Naive thymus-derived CD4-positive, alpha-beta T cell (primary cell): ENCODE data around the gene MNX1. TPM values are rescaled to one million over a fixed set of nuclear protein-coding genes. Genes with fewer than 3 reads are reported as not detected.

Experiments
- ATAC-seq: fragments of 150-1000 bp; cut with Tn5 transposase; 2 replicates; pipeline ENCODE4 v1.10.0; 2021; ENCODE audit warnings: mild to moderate bottlenecking, moderate library complexity
- CTCF ChIA-PET: fragments of 350-600 bp; sonication (Branson Sonifier 250); formaldehyde crosslinking; loops from one replicate; lab custom pipeline; 2021; ENCODE audit warnings: antibody characterized with exemption; lab: Charles Lee
- POLR2A ChIA-PET: fragments of 350-600 bp; sonication (Branson Sonifier 250); formaldehyde crosslinking; loops from one replicate; lab custom pipeline; 2021; ENCODE audit warnings: antibody characterized with exemption, inconsistent platforms; lab: Charles Lee
- DNase-seq, 9 donors: peaks; one replicate each; pipeline versions ENCODE4 v3.0.0 to v3.0.0-alpha.2; 2020 to 2022; ENCODE audit warnings: mixed read lengths in 1 of 9
- H3K27ac ChIP-seq: one replicate; pipeline ENCODE4 v1.7.0; 2013; ENCODE audit warnings: mild to moderate bottlenecking, low read depth, low read length, moderate library complexity
- H3K27me3 ChIP-seq, 2 donors: one replicate each; pipeline ENCODE4 v1.7.0; 2013; ENCODE audit warnings: low read length in 2 of 2, mild to moderate bottlenecking in 2 of 2, moderate library complexity in 2 of 2; ENCODE audit not compliant: control insufficient read depth in 2 of 2, insufficient read depth in 2 of 2
- H3K36me3 ChIP-seq, 3 experiments: 1 replicate in 2 of 3; 2 replicates in 1 of 3; pipeline ENCODE4 v1.7.0; 2013; ENCODE audit warnings: low read length in 3 of 3, mild to moderate bottlenecking in 3 of 3, moderate library complexity in 1 of 3; ENCODE audit not compliant: insufficient read depth in 3 of 3, control insufficient read depth in 2 of 3
- H3K4me1 ChIP-seq, 2 donors: one replicate each; pipeline ENCODE4 v1.7.0; 2013; ENCODE audit warnings: low read length in 2 of 2, mild to moderate bottlenecking in 2 of 2, moderate library complexity in 1 of 2; ENCODE audit not compliant: control insufficient read depth in 2 of 2, insufficient read depth in 2 of 2
- H3K4me3 ChIP-seq: 2 replicates; pipeline ENCODE4 v1.7.0; 2013; ENCODE audit warnings: mild to moderate bottlenecking, low read length
- H3K9me3 ChIP-seq, 3 experiments: 1 replicate in 2 of 3; 2 replicates in 1 of 3; pipeline ENCODE4 v1.7.0; 2013; ENCODE audit warnings: low read length in 3 of 3; ENCODE audit not compliant: control insufficient read depth in 2 of 3
- H3K27ac Mint-ChIP-seq, 9 donors: one replicate each; pipeline ENCODE4 v1.8.0; 2020 to 2022; ENCODE audit warnings: mixed read lengths in 9 of 9, mild to moderate bottlenecking in 8 of 9, moderate library complexity in 5 of 9, inconsistent platforms in 2 of 9
- H3K27me3 Mint-ChIP-seq, 5 donors: one replicate each; pipeline ENCODE4 v1.8.0; 2021 to 2022; ENCODE audit warnings: mixed read lengths in 5 of 5, mild to moderate bottlenecking in 1 of 5
- H3K36me3 Mint-ChIP-seq, 5 donors: one replicate each; pipeline ENCODE4 v1.8.0; 2020 to 2022; ENCODE audit warnings: mixed read lengths in 5 of 5, mild to moderate bottlenecking in 3 of 5, inconsistent platforms in 1 of 5
- H3K4me1 Mint-ChIP-seq, 7 donors: one replicate each; pipeline ENCODE4 v1.8.0; 2020 to 2022; ENCODE audit warnings: mixed read lengths in 7 of 7, mild to moderate bottlenecking in 3 of 7, inconsistent platforms in 1 of 7
- H3K4me3 Mint-ChIP-seq, 10 donors: one replicate each; pipeline ENCODE4 v1.8.0; 2020 to 2022; ENCODE audit warnings: mild to moderate bottlenecking in 10 of 10, mixed read lengths in 10 of 10, moderate library complexity in 6 of 10, inconsistent platforms in 2 of 10
- H3K9me3 Mint-ChIP-seq, 11 donors: one replicate each; pipeline ENCODE4 v1.8.0; 2020 to 2022; ENCODE audit warnings: mixed read lengths in 11 of 11, mild to moderate bottlenecking in 4 of 11, inconsistent platforms in 1 of 11, moderate library complexity in 1 of 11
- intact Hi-C, 2 donors: fragments of 100-400 bp; cut with micrococcal nuclease; formaldehyde crosslinking; loops; one replicate each; pipeline ENCODE4 v1.15.1; 2023
- polyA plus RNA-seq, 2 donors: library from polyadenylated mRNA; unstranded; fragments of 300-500 nt; fragmentation: Illumina TruSeq; gene quantifications; one replicate each; pipeline ENCODE4 v1.2.3, GENCODE V29; 2021
- total RNA-seq, 6 experiments: library from RNA in 5 of 6; stranded (reverse) in 5 of 6; gene quantifications; 1 replicate in 5 of 6; 2 replicates in 1 of 6; pipeline ENCODE4 v1.2.3 and lab custom pipeline; 2021 to 2026

Gene MNX1
- total and polyA plus RNA-seq, 7 experiments from 2014 or later = not detected

DNA sequence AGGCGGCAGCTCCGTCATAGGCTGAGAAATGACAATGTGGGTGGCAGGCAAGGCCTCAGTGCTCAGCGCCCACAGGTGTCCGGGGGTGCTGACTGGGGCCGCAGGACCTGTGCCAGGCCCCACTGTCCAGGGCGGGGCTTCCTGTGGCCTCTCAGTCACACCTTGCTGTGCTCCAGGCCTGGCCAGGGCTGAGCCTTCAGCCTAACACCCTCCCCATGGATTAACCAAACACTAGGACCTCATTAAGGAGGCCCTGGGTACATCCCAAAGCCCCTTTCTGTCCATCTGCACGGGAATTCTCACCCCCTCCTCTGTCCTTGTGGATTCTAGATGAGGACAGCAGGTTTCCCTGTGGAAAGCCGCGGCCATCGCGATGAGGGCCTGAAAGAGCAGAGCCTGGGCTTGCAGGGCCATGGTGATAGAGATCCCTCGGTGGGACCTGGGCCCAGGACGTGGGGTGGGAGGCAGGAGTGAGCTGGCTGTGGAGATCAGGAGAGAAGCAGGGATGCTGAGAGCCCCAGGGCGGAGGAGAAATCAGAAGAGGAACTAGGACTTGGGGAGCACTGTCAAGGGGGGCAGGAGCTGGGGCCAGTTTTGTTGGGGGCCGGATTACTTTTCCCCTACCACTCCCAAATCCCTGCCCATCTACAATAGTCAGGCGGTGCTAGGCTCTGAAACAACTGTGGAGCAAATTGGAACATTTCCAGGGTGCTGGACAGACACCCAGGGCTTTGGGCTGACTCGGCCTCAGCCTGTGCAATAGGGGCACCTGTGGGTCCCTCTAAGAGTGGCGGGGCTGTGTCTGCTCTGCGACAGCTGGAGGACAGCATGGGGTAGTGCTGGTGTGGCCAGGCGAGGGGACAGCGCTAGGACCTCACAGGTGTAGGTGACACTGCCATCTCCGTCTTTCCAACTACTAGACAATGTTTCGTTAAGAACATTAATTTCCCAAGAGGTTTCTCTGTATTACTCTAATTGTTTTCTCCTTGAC, 23.3 kb upstream of the MNX1 start:
- no peaks in the 10 kb centered on the region for H3K27me3 ChIP-seq
- Mint-ChIP-seq H3K4me1 (no peaks in the 10 kb centered on the region), H3K27ac (no peak overlapping the region), H3K9me3 (peaks cover 0 to 14% (median 5%) of the 10 kb centered on the region in 11 donors), H3K36me3 (peaks cover 0 to 11% (median 3%) of the 10 kb centered on the region in 5 donors), H3K4me3 (peak overlapping the region in 1 of 10 donors; percentile 3), H3K27me3 (peaks cover 13 to 55% (median 48%) of the 10 kb centered on the region in 5 donors)
- H3K4me3 ChIP-seq = no peak overlapping the region
- no peak overlapping the region for H3K27ac ChIP-seq
- no peaks in the 10 kb centered on the region for H3K9me3 ChIP-seq
- ChIA-PET CTCF (no interaction called here), POLR2A (no interaction called here)
- no peaks in the 10 kb centered on the region for H3K4me1 ChIP-seq
- ATAC-seq (no peak), DNase-seq (no peak)
- intact Hi-C loops = no loop called here
- no peaks in the 10 kb centered on the region for H3K36me3 ChIP-seq

DNA sequence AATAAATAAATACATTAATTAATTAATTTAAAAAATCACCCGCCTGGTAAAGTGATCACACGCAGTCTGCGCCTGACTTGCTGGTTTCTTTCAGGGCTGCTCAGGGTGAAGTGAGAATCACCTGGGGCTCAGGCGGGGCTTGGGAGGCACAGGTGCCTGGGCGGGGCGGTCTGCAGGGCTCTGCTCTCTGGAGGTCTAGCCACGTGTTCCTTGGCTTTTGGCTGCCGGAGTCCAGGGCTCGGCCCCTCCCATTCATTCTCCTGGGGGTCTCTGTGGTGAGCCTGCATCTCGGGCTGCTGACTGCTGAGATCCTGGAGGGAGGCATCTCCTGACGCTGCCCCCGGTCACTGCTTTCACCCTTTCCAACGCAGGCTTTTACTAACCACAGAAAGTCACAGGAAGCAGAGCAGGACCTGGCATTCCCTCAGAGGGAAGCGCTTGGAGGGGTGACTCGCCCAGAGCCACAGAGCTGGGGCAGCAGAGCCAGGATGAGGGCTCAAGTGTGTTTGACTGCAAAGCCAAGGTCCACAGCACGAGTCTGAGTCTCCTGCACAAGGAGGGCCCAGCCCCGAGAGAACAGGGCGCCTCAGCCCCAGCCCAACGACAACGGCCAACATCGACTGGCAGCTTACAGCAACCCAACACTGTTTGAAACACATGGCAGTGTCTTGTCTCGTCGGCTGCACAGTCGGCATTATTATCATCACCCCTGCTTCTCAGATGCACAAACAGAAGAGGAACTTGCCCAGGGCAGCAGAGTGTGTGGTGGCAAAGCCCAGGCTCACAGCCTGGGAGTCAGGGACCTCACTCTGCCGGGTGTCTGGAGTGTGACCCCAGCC, 22.4 kb upstream of the MNX1 start:
- H3K36me3 Mint-ChIP-seq = peaks cover 0 to 11% (median 3%) of the 10 kb centered on the region in 5 donors

DNA sequence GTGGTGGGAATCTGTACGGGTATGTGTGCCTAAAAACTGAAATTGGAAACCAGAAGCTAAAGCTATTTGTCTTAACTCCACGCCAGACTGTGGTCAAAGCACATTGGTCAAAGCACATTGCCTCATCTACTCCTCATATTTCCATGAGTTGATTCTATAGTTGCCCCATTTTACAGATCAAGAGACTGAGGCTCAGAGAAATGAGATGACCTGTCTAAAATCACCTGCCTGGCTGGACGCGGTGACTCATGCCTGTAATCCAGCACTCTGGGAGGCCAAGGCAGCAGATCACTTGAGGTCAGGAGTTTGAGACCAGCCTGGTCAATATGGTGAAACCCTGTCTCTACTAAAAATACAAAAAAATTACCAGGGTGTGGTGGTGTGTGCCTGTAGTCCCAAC, 21.7 kb upstream of the MNX1 start:
- Mint-ChIP-seq H3K27ac (no peak overlapping the region), H3K4me1 (no peaks in the 10 kb centered on the region), H3K36me3 (peaks cover 0 to 11% (median 3%) of the 10 kb centered on the region in 5 donors), H3K27me3 (peaks cover 23 to 69% (median 56%) of the 10 kb centered on the region in 5 donors), H3K9me3 (peaks cover 0 to 14% (median 4%) of the 10 kb centered on the region in 11 donors), H3K4me3 (no peak overlapping the region)
- Histone ChIP-seq H3K27ac (no peak overlapping the region), H3K9me3 (no peaks in the 10 kb centered on the region), H3K4me1 (no peaks in the 10 kb centered on the region), H3K36me3 (no peaks in the 10 kb centered on the region), H3K27me3 (no peaks in the 10 kb centered on the region), H3K4me3 (no peak overlapping the region)
- no peak for ATAC-seq
- POLR2A ChIA-PET = no interaction called here
- CTCF ChIA-PET = no interaction called here
- DNase-seq = no peak
- intact Hi-C loops = no loop called here

More for the DNA sequence above, 22.4 kb upstream of the MNX1 start:
- Histone ChIP-seq H3K4me1 (no peaks in the 10 kb centered on the region), H3K4me3 (no peak overlapping the region), H3K36me3 (no peaks in the 10 kb centered on the region), H3K9me3 (no peaks in the 10 kb centered on the region), H3K27ac (no peak overlapping the region), H3K27me3 (no peaks in the 10 kb centered on the region)
- Mint-ChIP-seq H3K27ac (no peak overlapping the region), H3K27me3 (peaks cover 18 to 64% (median 57%) of the 10 kb centered on the region in 5 donors), H3K9me3 (peaks cover 0 to 14% (median 5%) of the 10 kb centered on the region in 11 donors), H3K4me3 (no peak overlapping the region), H3K4me1 (no peaks in the 10 kb centered on the region)
- ChIA-PET CTCF (no interaction called here), POLR2A (no interaction called here)
- ATAC-seq = no peak
- no peak for DNase-seq
- intact Hi-C loops = no loop called here

DNA sequence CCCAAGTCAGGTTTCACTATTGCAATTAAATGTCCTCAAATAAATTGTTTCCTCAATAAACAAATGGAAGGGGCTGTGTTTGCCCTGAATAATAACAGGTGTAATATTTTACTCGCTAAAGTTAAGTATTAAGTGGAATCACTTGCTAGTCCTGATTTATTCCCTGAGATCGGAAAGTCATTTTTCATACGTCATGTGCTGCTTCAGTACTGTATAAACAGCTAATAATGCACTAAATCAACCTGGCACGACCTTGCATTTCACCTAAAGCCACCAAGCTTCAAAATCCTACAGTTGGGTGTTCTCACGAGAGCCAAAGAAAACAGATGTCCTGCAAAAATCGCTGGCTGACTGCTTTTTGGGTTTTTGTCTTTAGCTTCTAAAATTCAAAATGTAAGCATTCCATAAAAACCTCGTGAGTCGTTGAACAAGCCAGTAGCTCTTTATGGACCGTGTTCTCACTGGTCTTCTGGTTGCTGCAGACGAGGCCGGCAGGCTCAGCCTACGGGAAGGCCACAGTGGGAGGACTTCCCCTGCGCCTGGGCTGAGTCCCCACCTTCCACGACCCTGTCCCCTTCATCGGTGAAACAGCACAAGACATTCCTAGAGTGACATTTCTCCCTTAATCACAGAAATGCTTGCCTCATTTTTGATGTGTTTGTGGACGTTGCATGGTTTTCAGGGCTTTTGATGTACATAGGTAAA, 17.9 kb upstream of the MNX1 start:
- no peaks in the 10 kb centered on the region for H3K36me3 ChIP-seq
- ATAC-seq (no peak), DNase-seq (no peak)
- CTCF ChIA-PET = no interaction called here
- intact Hi-C loops = no loop called here
- no peaks in the 10 kb centered on the region for H3K9me3 ChIP-seq
- POLR2A ChIA-PET = no interaction called here
- H3K27ac ChIP-seq = no peak overlapping the region
- Mint-ChIP-seq H3K27ac (no peak overlapping the region), H3K27me3 (peaks cover 55 to 76% (median 68%) of the 10 kb centered on the region in 5 donors), H3K9me3 (peaks cover 0 to 3% (median 0%) of the 10 kb centered on the region in 11 donors), H3K36me3 (peaks cover 0 to 4% (median 0%) of the 10 kb centered on the region in 5 donors), H3K4me1 (no peaks in the 10 kb centered on the region), H3K4me3 (no peak overlapping the region)
- H3K4me1 ChIP-seq = no peaks in the 10 kb centered on the region
- no peak overlapping the region for H3K4me3 ChIP-seq
- H3K27me3 ChIP-seq = peaks cover 0 to 2% of the 10 kb centered on the region in 2 donors

DNA sequence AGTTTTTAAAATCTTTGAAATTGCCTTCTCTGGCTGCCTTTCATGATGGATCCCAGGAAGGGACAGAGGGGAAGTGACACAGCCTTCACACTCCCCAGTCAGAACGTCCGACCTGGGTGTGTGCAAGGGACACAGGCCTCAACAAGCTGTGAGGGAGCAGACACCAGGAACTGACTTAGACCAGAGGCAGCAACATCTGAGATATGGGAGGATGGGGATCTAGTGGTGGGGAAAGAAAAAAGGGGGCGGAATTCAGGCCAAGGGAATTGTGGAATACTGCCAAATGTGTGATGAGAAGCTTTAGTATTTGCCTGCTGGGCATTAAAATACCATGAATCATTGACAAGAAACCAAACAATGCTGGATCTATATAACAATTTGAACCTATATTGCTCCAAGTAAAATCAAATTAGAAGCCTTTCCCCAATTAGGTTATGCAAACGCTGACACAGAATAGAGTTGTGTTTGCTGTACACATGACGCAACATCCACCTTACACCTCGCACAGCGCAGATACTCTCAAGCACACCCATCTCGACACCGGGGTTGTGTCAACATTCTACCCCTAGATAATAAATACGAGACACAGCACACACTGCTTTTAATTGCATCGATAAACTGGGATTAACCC, 17.2 kb upstream of the MNX1 start:
- H3K27me3 ChIP-seq = peaks cover 0 to 9% of the 10 kb centered on the region in 2 donors
- ChIA-PET CTCF (no interaction called here), POLR2A (no interaction called here)
- intact Hi-C loops = no loop called here
- H3K4me3 Mint-ChIP-seq = no peak overlapping the region
- peaks cover 61 to 82% (median 73%) of the 10 kb centered on the region in 5 donors for H3K27me3 Mint-ChIP-seq
- H3K9me3 Mint-ChIP-seq = peaks cover 0 to 3% (median 0%) of the 10 kb centered on the region in 11 donors
- peaks cover 0 to 3% (median 0%) of the 10 kb centered on the region in 7 donors for H3K4me1 Mint-ChIP-seq
- H3K36me3 Mint-ChIP-seq = peaks cover 0 to 4% (median 0%) of the 10 kb centered on the region in 5 donors
- no peak overlapping the region for H3K27ac Mint-ChIP-seq
- no peaks in the 10 kb centered on the region for H3K36me3 ChIP-seq
- H3K4me3 ChIP-seq = no peak overlapping the region
- ATAC-seq (no peak), DNase-seq (no peak)
- H3K4me1 ChIP-seq = no peaks in the 10 kb centered on the region
- H3K27ac ChIP-seq = no peak overlapping the region
- no peaks in the 10 kb centered on the region for H3K9me3 ChIP-seq

DNA sequence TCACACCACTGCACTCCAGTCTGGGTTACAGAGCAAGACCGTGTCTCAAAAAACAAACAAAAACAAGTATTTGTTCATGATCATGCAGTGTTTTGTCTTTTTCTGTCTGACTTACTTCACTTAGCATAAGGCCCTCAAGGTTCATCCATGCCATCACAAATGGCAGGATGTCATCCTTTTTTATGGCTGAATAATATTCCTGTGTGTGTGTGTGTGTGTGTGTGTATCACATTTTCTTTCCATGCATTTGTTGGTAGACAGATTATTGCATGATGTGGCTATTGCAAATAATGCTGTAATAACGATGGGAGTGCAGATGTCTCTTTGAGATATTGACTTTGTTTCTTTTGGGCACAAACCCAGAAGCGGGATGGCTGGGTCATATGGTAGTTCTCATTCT, 14.3 kb upstream of the MNX1 start:
- no peak for ATAC-seq
- peaks cover 6 to 20% of the 10 kb centered on the region in 2 donors for H3K27me3 ChIP-seq
- no peak for DNase-seq
- H3K9me3 Mint-ChIP-seq = peaks cover 0 to 7% (median 0%) of the 10 kb centered on the region in 11 donors
- H3K27ac ChIP-seq = no peak overlapping the region
- H3K4me1 ChIP-seq = no peaks in the 10 kb centered on the region
- H3K36me3 ChIP-seq = no peaks in the 10 kb centered on the region
- H3K27me3 Mint-ChIP-seq = peaks cover 70 to 85% (median 77%) of the 10 kb centered on the region in 5 donors
- POLR2A ChIA-PET = no interaction called here
- intact Hi-C loops = loop anchor here in 1 of 2 donors (5.0 kb wide), 1 partner anchor 1567 kb away; the partner anchor contains the start of gene EN2
- no peak overlapping the region for H3K4me3 Mint-ChIP-seq
- H3K27ac Mint-ChIP-seq = no peak overlapping the region
- H3K36me3 Mint-ChIP-seq = peaks cover 0 to 4% (median 0%) of the 10 kb centered on the region in 5 donors
- H3K9me3 ChIP-seq = no peaks in the 10 kb centered on the region
- H3K4me3 ChIP-seq = no peak overlapping the region
- H3K4me1 Mint-ChIP-seq = peaks cover 0 to 14% (median 10%) of the 10 kb centered on the region in 7 donors
- CTCF ChIA-PET = no interaction called here
